Trophoblast cell (in vitro differentiated cells and primary cell): ENCODE measurements around the gene ABCA7.

Experiments
- DNase-seq, 2 donors: peaks; one replicate each; pipeline ENCODE4 v3.0.0-alpha.2; 2016
- H2AFZ ChIP-seq: 2 replicates; pipeline ENCODE4 v1.6.1; 2013; ENCODE audit warnings: low read length, moderate library complexity, mild to moderate bottlenecking; ENCODE audit not compliant: insufficient read depth, poor library complexity
- H2AK5ac ChIP-seq: 2 replicates; pipeline ENCODE4 v1.6.1; 2013; ENCODE audit warnings: mild to moderate bottlenecking, low read length
- H2BK120ac ChIP-seq: 2 replicates; pipeline ENCODE4 v1.6.1; 2013; ENCODE audit warnings: low read length, mild to moderate bottlenecking, moderate library complexity; ENCODE audit not compliant: insufficient read depth, poor library complexity
- H2BK12ac ChIP-seq: 2 replicates; pipeline ENCODE4 v1.6.1; 2013; ENCODE audit warnings: mild to moderate bottlenecking, low read length, moderate library complexity
- H2BK5ac ChIP-seq: 2 replicates; pipeline ENCODE4 v1.6.1; 2013; ENCODE audit warnings: low read length, low read depth, moderate library complexity, mild to moderate bottlenecking; ENCODE audit not compliant: poor library complexity
- H3K14ac ChIP-seq: 2 replicates; pipeline ENCODE4 v1.6.1; 2013; ENCODE audit warnings: mild to moderate bottlenecking, low read length
- H3K18ac ChIP-seq: 2 replicates; pipeline ENCODE4 v1.6.1; 2013; ENCODE audit warnings: mild to moderate bottlenecking, low read length
- H3K23ac ChIP-seq: 2 replicates; pipeline ENCODE4 v1.6.1; 2013; ENCODE audit warnings: low read length
- H3K27ac ChIP-seq: 2 replicates; pipeline ENCODE4 v1.5.1; 2013; ENCODE audit warnings: low read depth, mild to moderate bottlenecking, inconsistent platforms, low read length, moderate library complexity
- H3K27me3 ChIP-seq: 2 replicates; pipeline ENCODE4 v1.6.1; 2013; ENCODE audit warnings: inconsistent platforms, mild to moderate bottlenecking, low read length, moderate library complexity; ENCODE audit not compliant: insufficient read depth
- H3K36me3 ChIP-seq, 2 experiments: 1 replicate in 1 of 2; 2 replicates in 1 of 2; pipeline ENCODE4 v1.6.1; 2013; ENCODE audit warnings: low read length in 2 of 2, mild to moderate bottlenecking in 2 of 2, moderate library complexity in 1 of 2; ENCODE audit not compliant: insufficient read depth in 2 of 2, control insufficient read depth in 1 of 2
- H3K4ac ChIP-seq: 2 replicates; pipeline ENCODE4 v1.6.1; 2013; ENCODE audit warnings: low read depth, mild to moderate bottlenecking, low read length, moderate library complexity
- H3K4me1 ChIP-seq, 2 experiments: 1 replicate in 1 of 2; 2 replicates in 1 of 2; pipeline ENCODE4 v1.6.1; 2013; ENCODE audit warnings: low read length in 2 of 2, mild to moderate bottlenecking in 2 of 2, moderate library complexity in 1 of 2; ENCODE audit not compliant: insufficient read depth in 2 of 2, control insufficient read depth in 1 of 2
- H3K4me2 ChIP-seq: 2 replicates; pipeline ENCODE4 v1.6.1; 2013; ENCODE audit warnings: inconsistent platforms, mild to moderate bottlenecking, low read length, moderate library complexity
- H3K4me3 ChIP-seq: 2 replicates; pipeline ENCODE4 v1.5.1; 2013; ENCODE audit warnings: mild to moderate bottlenecking, low read depth, low read length, inconsistent platforms
- H3K79me1 ChIP-seq: one replicate; pipeline ENCODE4 v1.6.1; 2013; ENCODE audit warnings: low read length
- H3K79me2 ChIP-seq: 2 replicates; pipeline ENCODE4 v1.6.1; 2013; ENCODE audit warnings: low read length, mild to moderate bottlenecking; ENCODE audit not compliant: control insufficient read depth, insufficient read depth, poor library complexity
- H3K9ac ChIP-seq: 2 replicates; pipeline ENCODE4 v1.6.1; 2013; ENCODE audit warnings: mild to moderate bottlenecking, low read length
- H3K9me3 ChIP-seq: 2 replicates; pipeline ENCODE4 v1.6.1; 2013; ENCODE audit warnings: low read depth, mild to moderate bottlenecking, control low read depth, inconsistent platforms, low read length; ENCODE audit not compliant: insufficient read depth
- H4K12ac ChIP-seq: 2 replicates; pipeline ENCODE4 v1.6.1; 2013; ENCODE audit warnings: low read depth, mild to moderate bottlenecking, low read length, moderate library complexity
- H4K8ac ChIP-seq: 2 replicates; pipeline ENCODE4 v1.6.1; 2013; ENCODE audit warnings: low read depth, mild to moderate bottlenecking, low read length, moderate library complexity
- H4K91ac ChIP-seq: one replicate; pipeline ENCODE4 v1.6.1; 2013; ENCODE audit warnings: low read depth, mild to moderate bottlenecking, low read length, moderate library complexity
- WGBS: extraction: QIAGEN DNeasy Blood & Tissue Kit; methylation state at CpG from one replicate; pipeline ENCODE4 v1.1.7; 2013; ENCODE audit warnings: missing lambda C conversion rate; ENCODE audit not compliant: insufficient read length, insufficient coverage; ENCODE audit errors: extremely low coverage; 5-methylcytosine and 5-hydroxymethylcytosine counted together

Gene ABCA7

GRCh38 chr19:1062387-1063029 is 22.6 kb downstream of the ABCA7 start:
- H3K27me3 ChIP-seq, result no peaks in the 10 kb centered on the region
- H4K12ac ChIP-seq, result no peak overlapping the region
- H2BK12ac ChIP-seq, result no peak overlapping the region
- H3K9me3 ChIP-seq, result peaks cover 24% of the 10 kb centered on the region
- H3K36me3 ChIP-seq, result peaks cover 12% of the 10 kb centered on the region in 2 experiments
- H3K79me1 ChIP-seq, result peaks cover 18% of the 10 kb centered on the region
- no peak overlapping the region for H3K14ac ChIP-seq
- H3K9ac ChIP-seq, result no peak overlapping the region
- H4K8ac ChIP-seq, result no peak overlapping the region
- H2AK5ac ChIP-seq, result no peak overlapping the region
- no peak overlapping the region for H3K4me3 ChIP-seq
- H3K4ac ChIP-seq, result no peak overlapping the region
- H3K4me2 ChIP-seq, result no peak overlapping the region
- peaks cover 27% of the 10 kb centered on the region in 2 experiments for H3K4me1 ChIP-seq
- WGBS, result no CpG with 5 or more reads among the region's 17 CpGs
- H3K27ac ChIP-seq, result no peak overlapping the region
- H3K79me2 ChIP-seq, result no peaks in the 10 kb centered on the region
- no peak overlapping the region for H2BK120ac ChIP-seq
- H3K23ac ChIP-seq, result no peak overlapping the region
- no peak overlapping the region for H2BK5ac ChIP-seq
- H3K18ac ChIP-seq, result no peak overlapping the region
- no peak for DNase-seq
- H2AFZ ChIP-seq, result no peak overlapping the region
- H4K91ac ChIP-seq, result no peak overlapping the region

- Histone ChIP-seq H4K8ac (no peak overlapping the region), H3K9ac (no peak overlapping the region), H3K4me2 (no peak overlapping the region), H3K23ac (no peak overlapping the region), H4K91ac (no peak overlapping the region), H2BK120ac (no peak overlapping the region), H3K18ac (no peak overlapping the region), H3K79me1 (peaks cover 18% of the 10 kb centered on the region), H3K27me3 (no peaks in the 10 kb centered on the region), H3K4me3 (peak overlapping the region; percentile 2), H3K27ac (no peak overlapping the region), H3K36me3 (peaks cover 7% of the 10 kb centered on the region in 2 experiments), H3K14ac (no peak overlapping the region), H4K12ac (no peak overlapping the region), H3K9me3 (peaks cover 19% of the 10 kb centered on the region), H3K4ac (no peak overlapping the region), H3K4me1 (peaks cover 27 to 28% of the 10 kb centered on the region in 2 experiments), H2BK12ac (no peak overlapping the region), H2AK5ac (no peak overlapping the region), H2BK5ac (no peak overlapping the region), H2AFZ (no peak overlapping the region), H3K79me2 (no peaks in the 10 kb centered on the region)
- DNase-seq, result peak; percentile 64
- WGBS, result no CpG with 5 or more reads among the region's 37 CpGs
These were observed 23.4 kb downstream of the ABCA7 start for GRCh38 chr19:1063030-1063908.

- Histone ChIP-seq H3K23ac (no peak overlapping the region), H2BK120ac (no peak overlapping the region), H3K27me3 (no peaks in the 10 kb centered on the region), H3K36me3 (no peaks in the 10 kb centered on the region), H3K79me1 (peaks cover 18% of the 10 kb centered on the region), H3K4ac (no peak overlapping the region), H3K14ac (no peak overlapping the region), H3K18ac (no peak overlapping the region), H3K9me3 (peaks cover 12% of the 10 kb centered on the region), H2BK5ac (no peak overlapping the region), H3K27ac (no peak overlapping the region), H4K91ac (peak overlapping the region; percentile 36), H2AK5ac (no peak overlapping the region), H3K79me2 (no peaks in the 10 kb centered on the region), H3K4me1 (peaks cover 27 to 28% of the 10 kb centered on the region in 2 experiments), H2BK12ac (no peak overlapping the region), H2AFZ (no peak overlapping the region), H3K9ac (no peak overlapping the region), H4K8ac (no peak overlapping the region), H3K4me3 (no peak overlapping the region), H3K4me2 (no peak overlapping the region), H4K12ac (no peak overlapping the region)
- WGBS, result no CpG with 5 or more reads among the region's 37 CpGs
- peak in 1 of 2 donors; percentile 45 for DNase-seq
These were observed 24.2 kb downstream of the ABCA7 start for GRCh38 chr19:1063909-1064660.
